ENCODE data around the gene LGALS7.
A peak's percentile ranks its signal among the peaks of the same experiment; 100 is the strongest.

Gene LGALS7

DNA sequence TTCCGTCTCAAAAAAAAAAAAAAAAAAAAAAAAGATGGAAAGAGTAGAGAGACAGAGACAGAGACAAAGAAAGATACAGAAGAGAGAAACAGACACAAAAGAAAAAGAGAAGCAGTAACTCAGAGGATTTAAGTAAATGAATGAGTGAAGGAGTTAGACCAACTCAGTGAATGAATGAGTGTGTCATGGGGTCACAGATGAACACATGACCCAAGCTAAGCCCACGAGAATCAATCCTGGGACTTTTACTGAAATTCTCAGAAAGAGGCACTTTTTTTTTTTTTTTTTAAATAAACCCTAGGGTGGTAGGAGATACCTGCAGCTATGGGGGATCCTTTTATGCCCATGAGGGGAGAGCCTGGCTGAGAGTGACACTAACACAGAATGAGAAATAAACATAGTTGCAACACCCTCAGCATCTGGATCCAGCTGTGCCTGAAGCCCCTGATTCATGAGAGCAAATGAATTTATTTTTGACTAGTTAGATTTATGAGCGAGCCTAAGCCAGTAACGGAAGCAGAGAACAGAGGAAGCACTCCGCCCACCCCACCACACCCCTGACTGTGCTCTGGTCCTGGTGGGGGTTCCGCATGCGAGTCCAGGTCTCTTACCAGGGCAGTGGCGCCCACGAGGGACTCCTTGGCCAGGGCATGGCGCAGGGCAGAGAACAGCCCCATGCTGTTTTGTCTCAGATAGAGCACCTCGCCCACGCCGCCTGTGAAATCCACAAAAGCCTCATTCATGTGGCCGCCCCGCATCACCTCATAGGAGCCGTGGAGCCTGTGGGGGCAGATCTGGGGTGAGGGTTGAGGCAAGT is 33.7 kb downstream of the LGALS7 start:
- no peak for DNase-seq (ENCODE audit: low read depth)

DNA sequence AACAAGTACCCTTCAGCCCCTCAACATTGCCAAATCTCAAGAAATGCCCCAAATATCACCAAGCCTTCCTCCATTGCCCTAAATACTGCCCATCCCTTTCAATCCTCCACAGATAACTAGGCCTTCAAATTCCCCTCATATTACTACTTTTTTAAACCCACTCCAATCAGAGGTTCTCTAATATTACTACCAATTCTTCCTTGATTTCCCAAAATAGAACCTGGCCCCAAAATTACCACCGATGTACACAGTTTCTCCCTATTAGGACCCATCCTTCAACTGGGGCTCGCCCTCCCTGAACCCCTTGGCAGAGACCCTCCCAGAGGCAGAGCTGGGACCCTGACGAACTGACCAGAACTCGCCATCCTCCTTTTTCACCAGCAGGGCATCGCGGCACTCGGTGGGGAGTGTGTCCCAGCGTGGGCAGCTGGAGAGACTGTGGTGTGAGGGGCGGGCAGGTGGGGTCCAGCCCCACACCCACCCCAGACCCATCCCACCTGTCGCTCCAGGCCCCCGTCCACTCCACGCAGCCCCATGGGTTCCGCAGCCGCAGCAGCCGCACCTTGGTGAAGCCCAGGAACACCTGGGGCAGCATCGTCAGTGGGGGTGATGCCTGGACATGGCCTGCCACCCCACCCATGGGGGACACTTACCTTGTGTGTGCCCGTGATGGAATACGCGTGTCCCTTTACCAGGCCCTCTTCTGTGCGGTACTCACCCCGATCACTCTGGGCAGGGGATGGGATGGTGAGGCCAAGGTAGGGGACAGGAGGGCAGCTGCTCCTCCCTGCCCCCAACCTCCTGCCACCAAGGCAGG is 35.2 kb downstream of the LGALS7 start:
- no peak for DNase-seq (ENCODE audit: low read depth)

DNA sequence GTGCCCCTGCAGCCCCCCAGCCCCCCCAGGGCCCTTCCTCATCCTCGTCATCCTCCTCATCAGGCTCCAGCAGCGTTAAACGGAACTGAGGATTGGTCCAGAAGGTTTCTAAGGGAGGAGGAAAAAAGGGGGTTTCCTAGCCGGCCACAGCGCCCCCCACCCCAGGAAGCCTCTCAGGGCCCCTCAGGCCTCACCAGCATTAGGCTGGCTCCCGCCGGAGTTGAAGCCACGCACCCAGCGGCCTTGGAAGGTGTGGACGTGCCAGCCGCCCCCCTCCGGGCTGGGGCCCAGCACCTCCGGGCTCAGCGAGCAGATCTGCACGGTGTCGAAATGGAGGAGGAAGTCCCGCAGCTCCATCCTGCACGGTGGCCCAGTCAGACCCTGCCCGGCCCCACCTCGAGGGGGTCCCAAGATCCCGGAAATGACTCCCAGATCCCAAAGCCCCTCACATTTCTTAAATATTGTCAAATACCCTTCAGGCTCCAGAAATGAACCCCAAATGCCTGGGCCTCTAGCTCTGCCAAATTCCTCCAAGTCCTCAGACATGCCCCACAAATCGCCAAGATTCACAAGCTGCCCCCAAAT is 35.9 kb downstream of the LGALS7 start:
- DNase-seq (ENCODE audit: low read depth): no peak

DNA sequence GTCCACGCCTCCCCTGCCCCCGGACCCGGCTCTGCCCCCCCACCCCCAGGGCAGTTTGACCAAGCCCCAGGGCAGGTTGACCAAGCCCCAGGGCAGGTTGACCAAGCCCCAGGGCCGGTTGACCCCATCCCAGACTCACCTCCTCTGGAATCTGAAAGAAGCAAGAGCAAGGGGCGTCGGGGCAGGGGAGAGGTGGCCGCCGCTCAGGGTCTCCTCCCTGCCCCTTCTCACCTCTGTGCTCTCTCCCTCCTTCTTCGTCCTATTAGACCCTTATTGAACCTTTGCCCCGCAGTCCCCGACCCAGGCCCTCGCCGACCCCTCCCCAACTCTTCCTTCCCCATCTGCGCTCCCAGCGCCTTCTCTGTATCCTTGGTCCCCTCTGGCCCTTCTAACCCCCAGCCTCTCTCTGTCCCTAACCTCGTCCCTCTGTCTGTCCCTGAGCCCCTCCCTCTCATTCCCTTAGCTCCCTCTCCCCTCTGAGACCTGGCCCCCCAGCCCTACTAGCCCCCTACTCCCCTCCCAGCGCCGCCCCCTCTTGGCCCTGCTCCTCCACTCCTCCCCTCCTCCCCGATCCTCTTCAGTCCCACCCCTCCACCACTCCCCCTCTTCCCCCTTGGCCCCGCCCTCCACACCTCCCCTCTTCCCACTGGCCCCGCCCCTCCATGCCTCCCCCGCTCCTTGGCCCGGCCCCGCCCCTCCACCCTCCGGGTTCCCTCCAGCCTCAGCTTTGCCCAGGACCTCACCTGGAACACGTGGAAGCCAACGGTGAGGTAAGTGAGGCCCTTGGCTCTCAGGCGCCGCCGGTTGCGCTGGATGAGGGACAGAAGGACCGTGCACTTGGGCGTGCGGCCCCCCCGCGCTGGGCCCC is 36.7 kb downstream of the LGALS7 start:
- peak; percentile 55 for DNase-seq (ENCODE audit: low read depth)

DNA sequence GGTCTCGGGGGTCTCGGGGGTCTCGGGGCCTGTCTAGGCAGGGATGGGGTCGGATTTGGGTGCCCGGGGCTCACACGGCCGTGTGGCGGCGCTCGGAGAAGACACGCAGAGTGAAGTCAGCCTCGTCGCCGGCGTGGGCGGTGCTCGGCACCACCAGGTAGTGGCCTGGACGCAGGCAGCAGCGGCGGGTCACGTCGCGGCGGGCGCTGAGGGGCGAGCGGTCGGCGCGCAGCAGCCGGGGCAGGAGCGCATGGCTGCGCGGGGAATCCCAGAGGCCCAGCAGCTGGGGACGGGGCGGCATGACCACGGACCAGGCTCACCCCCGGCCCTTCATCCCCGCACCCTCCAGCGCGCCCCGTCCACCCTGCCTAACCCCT is 37.3 kb downstream of the LGALS7 start:
- peak; percentile 54 for DNase-seq (ENCODE audit: low read depth)

GRCh38 chr19:38735257-38735686 is 38.0 kb downstream of the LGALS7 start:
- DNase-seq (ENCODE audit: low read depth): no peak

GRCh38 chr19:38734426-38735256 is 38.7 kb downstream of the LGALS7 start:
- peak; percentile 57 for DNase-seq (ENCODE audit: low read depth)

GRCh38 chr19:38734176-38734425 is 39.2 kb downstream of the LGALS7 start:
- DNase-seq (ENCODE audit: low read depth): no peak

GRCh38 chr19:38733493-38734175 is 39.7 kb downstream of the LGALS7 start:
- peak; percentile 50 for DNase-seq (ENCODE audit: low read depth)

DNA sequence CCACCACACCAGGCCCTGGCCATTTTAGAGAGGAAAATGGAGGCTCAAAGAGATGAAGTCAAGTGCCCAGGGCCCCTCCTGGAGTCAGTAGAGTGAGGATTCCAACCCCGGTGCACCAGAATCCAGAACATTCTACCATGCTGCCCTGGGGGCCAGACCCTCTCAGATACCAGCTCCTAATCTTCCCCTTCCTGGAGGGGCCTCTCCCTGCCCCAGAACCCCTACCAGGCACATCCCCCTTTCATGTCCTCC is 40.1 kb downstream of the LGALS7 start:
- DNase-seq (ENCODE audit: low read depth): no peak

- DNase-seq (ENCODE audit: low read depth): no peak
Measured at GRCh38 chr19:38731654-38732301, 41.5 kb downstream of the LGALS7 start.

DNA sequence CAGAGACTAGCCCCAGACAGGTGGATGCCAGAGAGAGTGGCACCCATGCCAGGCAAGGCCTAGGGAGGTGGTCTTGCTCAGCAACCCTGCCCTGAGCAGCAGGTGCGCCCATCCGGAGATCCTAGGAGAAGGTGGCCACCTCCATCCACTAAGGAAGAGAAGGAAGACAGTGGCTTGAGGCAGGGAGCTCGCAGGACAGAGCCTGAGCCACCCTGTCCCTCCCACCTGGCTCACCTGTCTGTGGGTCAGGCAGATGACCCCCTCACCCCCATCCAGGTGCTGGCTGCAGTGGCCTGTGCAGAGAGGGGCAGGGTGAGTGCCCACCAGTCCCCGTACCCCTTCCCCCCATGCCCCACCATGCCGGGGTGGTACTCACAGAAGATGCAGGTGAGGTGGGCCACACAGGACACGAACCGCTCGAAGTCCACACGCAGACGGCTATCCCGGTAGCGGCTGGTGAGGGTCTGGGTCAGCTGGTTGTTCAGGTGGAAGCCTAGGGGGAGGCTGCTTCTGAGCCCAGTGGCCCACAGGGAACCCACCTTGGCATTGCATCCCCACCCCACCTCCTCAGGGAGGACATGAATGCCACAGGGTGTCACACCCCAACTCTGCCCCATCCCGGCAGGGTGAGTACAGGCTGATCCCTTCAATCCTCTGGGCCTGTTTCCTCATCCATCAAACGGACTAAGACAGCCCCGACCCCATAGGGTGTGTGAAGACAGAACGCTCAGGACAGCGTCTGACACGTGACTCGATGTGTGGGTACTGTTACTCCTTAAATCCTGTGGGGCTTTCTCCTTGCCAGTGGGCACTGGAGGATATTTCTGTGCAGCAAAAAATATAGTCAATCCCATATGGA is 42.4 kb downstream of the LGALS7 start:
- DNase-seq (ENCODE audit: low read depth): no peak

DNA sequence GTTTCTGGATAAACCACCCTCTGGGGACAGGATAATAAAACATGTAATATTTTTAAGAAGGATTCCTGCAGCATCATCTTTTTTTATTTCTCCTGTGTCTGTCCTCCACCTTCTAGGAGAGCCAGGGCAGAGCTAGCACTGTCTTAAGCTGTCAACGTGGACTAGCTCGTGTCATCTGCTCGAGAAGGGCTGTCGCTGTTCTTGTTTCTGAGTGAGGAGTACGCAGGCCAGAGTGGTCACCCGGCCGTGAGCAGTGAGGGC is 42.9 kb downstream of the LGALS7 start:
- DNase-seq (ENCODE audit: low read depth): no peak

GRCh38 chr19:38729653-38730469 is 43.5 kb downstream of the LGALS7 start:
- DNase-seq (ENCODE audit: low read depth): peak; percentile 76

DNA sequence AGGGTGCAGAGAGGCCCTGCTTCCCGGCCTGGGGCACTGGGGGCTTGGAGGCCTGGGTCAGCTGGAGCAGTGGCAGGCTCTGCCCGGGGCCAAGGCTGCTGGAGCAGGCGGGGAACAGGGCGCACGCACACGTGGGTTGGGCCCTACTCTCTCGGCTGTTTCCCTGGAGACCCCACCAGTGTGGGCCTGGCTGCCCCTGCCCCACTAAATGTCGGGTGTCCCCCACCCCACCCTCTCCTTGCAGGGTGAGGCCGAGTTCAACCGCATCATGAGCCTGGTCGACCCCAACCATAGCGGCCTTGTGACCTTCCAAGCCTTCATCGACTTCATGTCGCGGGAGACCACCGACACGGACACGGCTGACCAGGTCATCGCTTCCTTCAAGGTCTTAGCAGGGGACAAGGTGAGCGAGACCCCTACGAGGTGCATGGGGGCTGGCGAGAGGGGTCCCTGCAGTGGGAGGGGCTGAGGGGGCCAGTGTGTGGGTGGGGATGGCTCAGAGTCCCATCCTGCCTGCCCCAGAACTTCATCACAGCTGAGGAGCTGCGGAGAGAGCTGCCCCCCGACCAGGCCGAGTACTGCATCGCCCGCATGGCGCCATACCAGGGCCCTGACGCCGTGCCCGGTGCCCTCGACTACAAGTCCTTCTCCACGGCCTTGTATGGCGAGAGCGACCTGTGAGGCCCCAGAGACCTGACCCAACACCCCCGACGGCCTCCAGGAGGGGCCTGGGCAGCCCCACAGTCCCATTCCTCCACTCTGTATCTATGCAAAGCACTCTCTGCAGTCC is 44.4 kb downstream of the LGALS7 start:
- no peak for DNase-seq (ENCODE audit: low read depth)

GRCh38 chr19:38727868-38728660 is 45.3 kb downstream of the LGALS7 start:
- DNase-seq (ENCODE audit: low read depth): no peak

- DNase-seq (ENCODE audit: low read depth): no peak
Measured at GRCh38 chr19:38727306-38727867, 45.9 kb downstream of the LGALS7 start.

Data from ELR (cell line).